AG08395 (cell line): ENCODE measurements around the gene NSG2.

Source experiments
- DNase-seq: peaks from one replicate; pipeline ENCODE4 v3.0.0; 2012; ENCODE audit warnings: mixed read lengths, low spot score

The NSG2 gene

GRCh38 chr5:174059247-174059646 lies 13.7 kb downstream of the NSG2 start:
- no peak for DNase-seq

GRCh38 chr5:174063082-174063756 lies 17.7 kb downstream of the NSG2 start:
- no peak for DNase-seq

- DNase-seq: no peak
These were observed 18.7 kb downstream of the NSG2 start for GRCh38 chr5:174064171-174064570.

- no peak for DNase-seq
These were observed 20.2 kb downstream of the NSG2 start for GRCh38 chr5:174065528-174066197.

- no peak for DNase-seq
These were observed 22.0 kb downstream of the NSG2 start for GRCh38 chr5:174067499-174067898.

- no peak for DNase-seq
These were observed 26.0 kb downstream of the NSG2 start for GRCh38 chr5:174071484-174071883.

GRCh38 chr5:174073122-174073660 lies 27.7 kb downstream of the NSG2 start:
- DNase-seq: no peak

GRCh38 chr5:174074369-174074768 lies 28.9 kb downstream of the NSG2 start:
- DNase-seq: no peak

- DNase-seq: no peak
These were observed 32.9 kb downstream of the NSG2 start for GRCh38 chr5:174078416-174078815.

GRCh38 chr5:174082286-174082685 lies 36.8 kb downstream of the NSG2 start:
- DNase-seq: no peak

GRCh38 chr5:174083056-174083827 lies 37.7 kb downstream of the NSG2 start:
- DNase-seq: no peak

GRCh38 chr5:174084691-174085154 lies 39.2 kb downstream of the NSG2 start:
- no peak for DNase-seq

GRCh38 chr5:174086751-174087150 lies 41.2 kb downstream of the NSG2 start:
- no peak for DNase-seq

GRCh38 chr5:174087783-174088182 lies 42.3 kb downstream of the NSG2 start:
- no peak for DNase-seq

GRCh38 chr5:174090129-174090528 lies 44.6 kb downstream of the NSG2 start:
- DNase-seq: no peak

- no peak for DNase-seq
These were observed 47.6 kb downstream of the NSG2 start for GRCh38 chr5:174093123-174093522.

GRCh38 chr5:174094857-174095606 lies 49.5 kb downstream of the NSG2 start:
- no peak for DNase-seq

GRCh38 chr5:174096619-174097018 lies 51.1 kb downstream of the NSG2 start:
- no peak for DNase-seq

- no peak for DNase-seq
These were observed 52.1 kb downstream of the NSG2 start for GRCh38 chr5:174097486-174098185.

GRCh38 chr5:174098694-174099093 lies 53.2 kb downstream of the NSG2 start:
- no peak for DNase-seq

- no peak for DNase-seq
These were observed 55.0 kb downstream of the NSG2 start for GRCh38 chr5:174100490-174100889.
